Fibroblast of mammary gland (primary cell): Measurements from ENCODE around the gene PRKCB.

Experiments used
- DNase-seq: peaks from one replicate; pipeline ENCODE4 v3.0.0-alpha.2; 2010; ENCODE audit warnings: low read depth
- H3K4me3 ChIP-seq: 2 replicates; pipeline ENCODE4 v1.5.1; 2011; ENCODE audit warnings: low read depth, mild to moderate bottlenecking, low read length, moderate library complexity; ENCODE audit not compliant: control insufficient read depth
- TF ChIP-seq, protein P1 (sequence below): conservative IDR thresholded peaks from 2 replicates; pipeline ENCODE4 v1.5.1; 2011; ENCODE audit warnings: low read depth, low read length, inconsistent platforms; ENCODE audit not compliant: control insufficient read depth, insufficient read depth

PRKCB gene

DNA sequence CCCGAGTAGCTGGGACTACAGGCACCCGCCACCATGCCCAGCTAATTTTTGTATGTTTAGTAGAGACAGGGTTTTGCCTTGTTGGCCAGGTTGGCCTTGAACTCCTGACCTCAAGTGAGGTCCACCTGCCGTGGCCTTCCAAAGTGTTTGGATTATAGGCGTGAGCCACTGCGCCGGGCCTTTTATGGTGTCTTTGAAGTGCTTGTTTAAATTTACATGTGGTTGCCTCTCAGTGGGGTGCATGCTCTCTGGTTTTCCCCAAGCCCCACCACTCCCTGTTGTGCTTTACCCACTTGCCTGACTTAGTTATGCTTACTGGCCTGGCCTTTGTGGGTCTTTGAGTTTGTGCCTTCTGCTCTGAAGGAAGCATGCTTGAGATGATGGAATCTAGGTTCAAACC lies 132.0 kb downstream of the PRKCB start:
- TF ChIP-seq, protein P1, sequence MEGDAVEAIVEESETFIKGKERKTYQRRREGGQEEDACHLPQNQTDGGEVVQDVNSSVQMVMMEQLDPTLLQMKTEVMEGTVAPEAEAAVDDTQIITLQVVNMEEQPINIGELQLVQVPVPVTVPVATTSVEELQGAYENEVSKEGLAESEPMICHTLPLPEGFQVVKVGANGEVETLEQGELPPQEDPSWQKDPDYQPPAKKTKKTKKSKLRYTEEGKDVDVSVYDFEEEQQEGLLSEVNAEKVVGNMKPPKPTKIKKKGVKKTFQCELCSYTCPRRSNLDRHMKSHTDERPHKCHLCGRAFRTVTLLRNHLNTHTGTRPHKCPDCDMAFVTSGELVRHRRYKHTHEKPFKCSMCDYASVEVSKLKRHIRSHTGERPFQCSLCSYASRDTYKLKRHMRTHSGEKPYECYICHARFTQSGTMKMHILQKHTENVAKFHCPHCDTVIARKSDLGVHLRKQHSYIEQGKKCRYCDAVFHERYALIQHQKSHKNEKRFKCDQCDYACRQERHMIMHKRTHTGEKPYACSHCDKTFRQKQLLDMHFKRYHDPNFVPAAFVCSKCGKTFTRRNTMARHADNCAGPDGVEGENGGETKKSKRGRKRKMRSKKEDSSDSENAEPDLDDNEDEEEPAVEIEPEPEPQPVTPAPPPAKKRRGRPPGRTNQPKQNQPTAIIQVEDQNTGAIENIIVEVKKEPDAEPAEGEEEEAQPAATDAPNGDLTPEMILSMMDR, result no peak
- H3K4me3 ChIP-seq, result no peak overlapping the region
- no peak for DNase-seq

DNA sequence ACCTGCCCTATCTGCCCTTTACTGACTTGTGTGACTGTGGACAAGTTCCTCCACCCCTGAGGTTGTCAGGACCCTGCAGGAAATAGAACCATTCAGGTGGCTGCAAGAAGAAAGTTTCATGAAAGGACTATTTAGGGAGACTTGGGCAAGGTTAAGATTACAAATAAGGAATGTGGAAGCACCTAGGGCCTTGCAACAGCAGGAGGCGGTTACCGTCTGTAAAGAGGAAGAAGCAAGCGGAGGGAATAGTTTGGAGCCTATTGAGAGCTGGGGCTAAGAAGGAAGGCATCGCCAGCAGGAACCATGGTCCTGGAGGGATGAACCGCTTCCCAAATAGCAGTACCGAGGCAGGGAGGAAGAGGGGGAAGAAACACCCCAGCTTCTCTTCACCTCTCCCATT lies 132.4 kb downstream of the PRKCB start:
- DNase-seq, result no peak
- H3K4me3 ChIP-seq, result no peak overlapping the region
- TF ChIP-seq, protein P1, result no peak

DNA sequence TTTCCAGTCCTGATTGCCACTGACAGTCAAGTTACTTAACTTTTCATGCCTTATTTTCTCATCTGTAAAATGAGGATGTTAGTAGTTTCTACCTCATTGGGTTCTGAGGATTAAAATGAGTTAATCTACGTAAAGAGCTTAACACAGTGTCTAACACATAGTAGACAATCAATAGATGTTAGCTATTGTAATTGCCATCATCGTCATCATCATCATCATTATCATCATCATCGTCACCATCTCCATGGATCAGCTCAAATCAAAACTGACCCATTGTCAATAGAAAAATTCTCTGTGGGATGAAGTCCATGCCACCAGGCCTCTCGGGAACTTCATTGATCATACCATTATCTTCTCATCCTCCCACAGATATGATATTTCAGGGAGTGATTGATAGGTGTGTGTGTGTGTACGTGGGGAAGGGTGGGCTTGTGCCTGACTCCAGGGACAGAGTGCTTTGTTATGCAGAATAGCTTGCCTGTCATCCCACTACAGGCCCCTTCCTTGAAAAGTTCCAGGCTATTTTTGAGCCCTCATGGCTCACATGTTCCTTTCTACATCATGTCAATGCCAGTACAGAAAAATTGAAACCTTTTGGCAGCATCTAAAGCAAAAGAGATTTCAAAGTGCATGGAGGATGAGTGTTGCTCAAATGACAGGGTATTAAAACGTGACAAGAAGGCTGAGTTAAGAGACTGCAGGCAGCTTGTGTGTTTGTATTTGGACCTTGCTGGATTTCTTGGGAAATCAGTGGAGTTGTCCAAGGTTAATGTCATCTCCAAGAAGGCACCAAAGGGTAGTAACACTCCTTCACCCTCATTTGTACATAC lies 133.9 kb downstream of the PRKCB start:
- H3K4me3 ChIP-seq, result no peak overlapping the region
- no peak for DNase-seq
- TF ChIP-seq, protein P1, result no peak

DNA sequence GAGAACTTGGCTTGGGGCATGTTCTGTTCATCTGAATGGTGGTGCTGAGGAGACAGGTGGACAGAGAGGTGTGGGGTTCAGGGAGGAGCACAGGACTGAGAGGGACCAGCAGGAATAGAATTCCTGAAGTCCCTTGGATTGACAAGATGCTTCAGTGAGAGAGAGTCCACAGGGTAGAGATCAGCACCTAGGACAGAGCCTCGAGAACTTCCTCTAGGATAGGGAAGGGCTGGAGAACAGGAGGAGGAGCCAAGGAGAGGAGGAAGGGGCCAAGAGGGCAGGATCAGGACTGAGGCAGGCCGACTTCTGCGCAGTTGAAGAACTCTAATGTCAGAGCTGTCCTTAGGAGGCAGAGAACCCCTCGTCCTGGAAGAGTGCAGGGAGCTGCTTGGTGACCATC lies 138.4 kb downstream of the PRKCB start:
- no peak for DNase-seq
- TF ChIP-seq, protein P1, result no peak
- H3K4me3 ChIP-seq, result no peak overlapping the region

DNA sequence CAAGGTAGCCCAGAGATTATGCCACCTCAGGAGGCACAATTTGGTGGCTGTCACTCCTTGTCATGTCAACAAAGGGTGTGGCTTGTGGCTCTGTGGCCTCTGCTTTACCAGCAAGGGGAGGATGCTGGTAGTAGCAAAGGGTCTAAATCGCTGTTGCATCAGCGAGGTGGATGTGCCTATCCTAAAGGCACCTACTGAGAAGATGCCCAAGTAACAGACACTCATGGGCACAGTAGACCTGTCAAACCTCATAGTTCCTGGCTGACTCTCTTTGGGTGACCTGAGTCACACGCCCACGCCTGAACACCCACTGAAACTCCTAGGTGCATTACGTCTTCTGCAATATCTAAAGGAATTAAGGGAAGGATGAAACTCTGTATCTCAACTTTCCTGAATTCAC lies 139.5 kb downstream of the PRKCB start:
- DNase-seq, result no peak
- H3K4me3 ChIP-seq, result no peak overlapping the region
- TF ChIP-seq, protein P1, result no peak

DNA sequence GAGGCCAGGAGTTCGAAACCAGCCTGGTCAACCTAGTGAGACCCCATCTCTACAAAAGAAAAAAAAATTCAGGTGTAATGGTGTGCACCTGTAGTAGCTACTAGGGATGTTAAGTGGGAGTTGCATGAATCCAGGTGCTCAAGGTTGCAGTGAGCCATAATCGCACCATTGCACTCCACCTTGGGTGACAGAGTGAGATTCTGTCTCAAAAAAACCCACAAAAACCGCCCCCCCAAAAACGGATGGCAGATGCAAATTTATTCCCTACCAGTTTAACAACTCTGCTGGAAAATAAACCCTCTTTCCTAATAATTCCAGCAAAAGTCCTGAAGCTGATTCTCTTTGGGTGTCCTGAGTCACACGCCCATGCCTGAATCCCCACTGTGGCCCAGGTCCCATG lies 140.3 kb downstream of the PRKCB start:
- no peak for DNase-seq
- no peak overlapping the region for H3K4me3 ChIP-seq
- TF ChIP-seq, protein P1, result no peak
